Sigmoid colon (tissue), 4 donors: Measurements from ENCODE around the gene ARHGEF28.

Experiments
- CTCF ChIP-seq, 4 experiments: fragments of 450-650 bp in 3 of 4; fragments of 200-600 bp in 1 of 4; IDR thresholded peaks; one replicate each; pipeline ENCODE4 v1.5.1; 2016 to 2019; ENCODE audit warnings: antibody characterized with exemption in 4 of 4, mild to moderate bottlenecking in 3 of 4, moderate library complexity in 2 of 4
- EP300 ChIP-seq, 4 donors: sonication (generic); formaldehyde crosslinking; IDR thresholded peaks; one replicate each; pipeline ENCODE4 v1.6.1; 2017; ENCODE audit warnings: antibody characterized with exemption in 4 of 4
- POLR2A ChIP-seq, 2 donors: fragments of 450-650 bp; IDR thresholded peaks; one replicate each; pipeline ENCODE4 v1.6.1; 2016; ENCODE audit warnings: antibody characterized with exemption in 2 of 2, mild to moderate bottlenecking in 2 of 2, moderate library complexity in 2 of 2

- TF ChIP-seq CTCF (IDR thresholded peaks at IDR 0.05) = no peak
- no peak for TF ChIP-seq POLR2A (IDR thresholded peaks at IDR 0.05)
- TF ChIP-seq EP300 (IDR thresholded peaks at IDR 0.05) = no peak
These were observed 23.9 kb downstream of the ARHGEF28 start for GRCh38 chr5:73649926-73650325.
